ENCODE results near the gene MYH1. TPM values are rescaled to one million over a fixed set of nuclear protein-coding genes. Genes with fewer than 3 reads are reported as not detected.

MYH1 gene
- total and polyA plus RNA-seq, 10 of the 15 experiments (the other 5 are each of a cell fraction or from before 2014, with no cell fraction given), result 0.01 TPM; not detected in 9

- TF ChIP-seq ZBTB4 (CRISPR knock-in tag; IDR thresholded peaks at IDR 0.05), result no peak
These were observed 8.2 kb upstream of the MYH1 start (continued) for GRCh38 chr17:10526517-10526916.

- ATAC-seq (no peak), DNase-seq (ENCODE audit: low read depth, low spot score) (no peak), FAIRE-seq (no peak)
- Histone ChIP-seq H2AFZ (ENCODE audit: control insufficient read depth, low read depth, low read length) (no peak overlapping the region), H3K27ac (ENCODE audit: control insufficient read depth, insufficient read depth) (no peak overlapping the region), H3K79me2 (ENCODE audit: control insufficient read depth, insufficient read depth, low read length) (no peaks in the 10 kb centered on the region), H3K36me3 (ENCODE audit: control insufficient read depth in 2 of 2, insufficient read depth in 2 of 2, low read length in 1 of 2) (no peaks in the 10 kb centered on the region), H3K4me2 (ENCODE audit: control insufficient read depth, insufficient read depth) (no peak overlapping the region), H4K20me1 (ENCODE audit: control insufficient read depth, insufficient read depth) (no peaks in the 10 kb centered on the region), H3K9ac (ENCODE audit: control insufficient read depth, insufficient read depth, low read length) (no peak overlapping the region), H3K9me3 (replicated peaks; ENCODE audit: control insufficient read depth, insufficient read depth, low read length) (no peaks in the 10 kb centered on the region), H3K27me3 (replicated peaks in 1 of 2; ENCODE audit: control insufficient read depth in 2 of 2, insufficient read depth in 2 of 2, low read length in 1 of 2) (no peaks in the 10 kb centered on the region; a peak in 1 of 4 replicates), H3K4me3 (no peak overlapping the region), H3K4me1 (ENCODE audit: control insufficient read depth, insufficient read depth, low read length) (no peaks in the 10 kb centered on the region)
- intact Hi-C loops (cut with micrococcal nuclease; ENCODE audit: unreplicated experiment), result no loop called here
- POLR2A ChIA-PET, result no interaction called here
- SMC1A ChIA-PET (ENCODE audit: uncharacterized antibody, unreplicated experiment), result interaction anchor here (1.2 kb wide), 1 partner anchor 14 kb away, joined by 3 read pairs; no protein-coding TSS in a partner anchor
- no TSS peak for BruUV-seq (replicated peaks)
- CTCF ChIA-PET, result no interaction called here
- 32% methylated on average over 7 of the region's 7 CpGs for WGBS (ENCODE audit: insufficient coverage, insufficient replicate concordance, low lambda C conversion rate, missing lambda C conversion rate)
- in situ Hi-C loops (cut with MboI), result no loop called here
- RAD21 ChIA-PET (ENCODE audit: unreplicated experiment), result no interaction called here
- no peak for TF ChIP-seq RELA (IDR thresholded peaks at IDR 0.05; ENCODE audit: borderline replicate concordance, partially characterized antibody)
- no peak for TF ChIP-seq SUPT20H (IDR thresholded peaks at IDR 0.05; ENCODE audit: borderline replicate concordance, control insufficient read depth, low read depth, low read length)
- no peak for TF ChIP-seq CEBPB (IDR thresholded peaks at IDR 0.05; ENCODE audit: borderline replicate concordance in 1 of 2, low read depth in 2 of 2, low read length in 2 of 2)
- TF ChIP-seq CHD1 (IDR thresholded peaks at IDR 0.05; ENCODE audit: low read depth, low read length), result no peak
- no peak for TF ChIP-seq NKRF (conservative IDR thresholded peaks at IDR 0.05)
- TF ChIP-seq IKZF1 (conservative IDR thresholded peaks at IDR 0.05), result no peak
- no peak for TF ChIP-seq E4F1 (IDR thresholded peaks at IDR 0.05; ENCODE audit: borderline replicate concordance, partially characterized antibody)
- no peak for TF ChIP-seq SMC3 (IDR thresholded peaks at IDR 0.05; ENCODE audit: borderline replicate concordance, low read length)
- no peak for TF ChIP-seq PBX3 (IDR thresholded peaks at IDR 0.05; ENCODE audit: insufficient replicate concordance, low read depth, low read length)
- TF ChIP-seq STAT3 (IDR thresholded peaks at IDR 0.05; ENCODE audit: low read depth, low read length), result no peak
- TF ChIP-seq RBBP5 (conservative IDR thresholded peaks at IDR 0.05), result no peak
- no peak for TF ChIP-seq SMARCA5 (IDR thresholded peaks at IDR 0.05)
These were observed 4.7 kb upstream of the MYH1 start for GRCh38 chr17:10523064-10523463.
